Activated B cell treated with CpG ODN at 0.5 μM for 24 hours (primary cell): Measurements from ENCODE around the gene CCL3. TPM values are rescaled to one million over a fixed set of nuclear protein-coding genes. Genes with fewer than 3 reads are reported as not detected.

Source experiments
- ATAC-seq: fragments of 200-7000 bp; cut with Tn5 transposase; one replicate; pipeline ENCODE4 v1.10.0; 2021; ENCODE audit warnings: low read depth, mild to moderate bottlenecking, moderate library complexity
- CTCF ChIA-PET: fragments of 350-600 bp; sonication (Branson Sonifier 250); formaldehyde crosslinking; loops from one replicate; lab custom pipeline; 2021; ENCODE audit warnings: antibody characterized with exemption; lab: Charles Lee
- POLR2A ChIA-PET: fragments of 350-600 bp; sonication (Branson Sonifier 250); formaldehyde crosslinking; loops from one replicate; lab custom pipeline; 2021; ENCODE audit warnings: antibody characterized with exemption; lab: Charles Lee
- DNase-seq: peaks from one replicate; pipeline ENCODE4 v3.0.0; 2022
- H3K27ac Mint-ChIP-seq: one replicate; pipeline ENCODE4 v1.8.0; 2020; ENCODE audit warnings: mixed read lengths
- H3K27me3 Mint-ChIP-seq: one replicate; pipeline ENCODE4 v1.8.0; 2021; ENCODE audit warnings: mixed read lengths
- H3K36me3 Mint-ChIP-seq: one replicate; pipeline ENCODE4 v1.8.0; 2021; ENCODE audit warnings: low read depth, mixed read lengths
- H3K4me1 Mint-ChIP-seq: one replicate; pipeline ENCODE4 v1.8.0; 2021; ENCODE audit warnings: mixed read lengths
- H3K4me3 Mint-ChIP-seq: one replicate; pipeline ENCODE4 v1.8.0; 2020; ENCODE audit warnings: mild to moderate bottlenecking, mixed read lengths
- H3K9me3 Mint-ChIP-seq: one replicate; pipeline ENCODE4 v1.8.0; 2020; ENCODE audit warnings: mixed read lengths
- CTCF ChIP-seq: fragments of 200-600 bp; IDR thresholded peaks from one replicate; pipeline ENCODE4 v1.8.0; 2022; ENCODE audit warnings: antibody characterized with exemption, mild to moderate bottlenecking
- intact Hi-C: fragments of 100-400 bp; cut with micrococcal nuclease; formaldehyde crosslinking; loops from one replicate; pipeline ENCODE4 v1.15.1; 2024
- total RNA-seq: library from RNA; stranded (reverse); gene quantifications from 2 replicates; pipeline ENCODE4 v1.2.3, GENCODE V29; 2022

CCL3 gene
- total RNA-seq, 1 donor from 2014 or later: 74.5 TPM

- intact Hi-C loops: loop anchor here (1.0 to 5.0 kb wide), 4 partner anchors 19 to 411 kb away; partner anchors contain the start of gene CCL3
- ChIA-PET POLR2A (no interaction called here), CTCF (interaction anchor here (0.9 to 6.4 kb wide), 12 partner anchors 8 to 102 kb away, joined by 3 to 76 read pairs (median 6); partner anchors contain the start of genes CCL18 and CCL3)
- H3K9me3 Mint-ChIP-seq: no peaks in the 10 kb centered on the region
- H3K4me1 Mint-ChIP-seq: peaks cover 9% of the 10 kb centered on the region
- no peak for TF ChIP-seq CTCF
- peaks cover 4% of the 10 kb centered on the region for H3K27me3 Mint-ChIP-seq
- no peak overlapping the region for H3K4me3 Mint-ChIP-seq
- DNase-seq (no peak), ATAC-seq (no peak)
- no peak overlapping the region for H3K27ac Mint-ChIP-seq
- no peaks in the 10 kb centered on the region for H3K36me3 Mint-ChIP-seq
These were observed 18.2 kb downstream of the CCL3 start for GRCh38 chr17:36071751-36072150.

- peaks cover 9% of the 10 kb centered on the region for H3K4me1 Mint-ChIP-seq
- ChIA-PET CTCF (interaction anchor here (1.0 to 6.4 kb wide), 2 partner anchors 77 to 413 kb away, joined by 3 to 76 read pairs; no protein-coding TSS in a partner anchor), POLR2A (no interaction called here)
- peaks cover 4% of the 10 kb centered on the region for H3K27me3 Mint-ChIP-seq
- DNase-seq (no peak), ATAC-seq (no peak)
- intact Hi-C loops: loop anchor here (5.0 kb wide), 1 partner anchor 412 kb away; no protein-coding TSS in a partner anchor
- no peaks in the 10 kb centered on the region for H3K36me3 Mint-ChIP-seq
- H3K27ac Mint-ChIP-seq: no peak overlapping the region
- no peak for TF ChIP-seq CTCF
- H3K9me3 Mint-ChIP-seq: no peaks in the 10 kb centered on the region
- H3K4me3 Mint-ChIP-seq: no peak overlapping the region
These were observed 19.5 kb downstream of the CCL3 start for GRCh38 chr17:36070427-36070826.

- ChIA-PET CTCF (interaction anchor here (6.4 kb wide), 1 partner anchor 79 kb away, joined by 76 read pairs; no protein-coding TSS in a partner anchor), POLR2A (no interaction called here)
- ATAC-seq (no peak), DNase-seq (no peak)
- Mint-ChIP-seq H3K4me3 (no peak overlapping the region), H3K36me3 (no peaks in the 10 kb centered on the region), H3K27me3 (peaks cover 4% of the 10 kb centered on the region), H3K9me3 (no peaks in the 10 kb centered on the region), H3K4me1 (peaks cover 9% of the 10 kb centered on the region), H3K27ac (no peak overlapping the region)
- TF ChIP-seq CTCF: no peak
- intact Hi-C loops: no loop called here
These were observed 20.8 kb downstream of the CCL3 start for GRCh38 chr17:36069136-36069535.

GRCh38 chr17:36068524-36068923 is 21.4 kb downstream of the CCL3 start:
- CTCF ChIA-PET: interaction anchor here (1.3 to 6.4 kb wide), 2 partner anchors 79 to 99 kb away, joined by 4 to 76 read pairs; no protein-coding TSS in a partner anchor
- no peak for ATAC-seq

More at GRCh38 chr17:36068524-36068923, 21.4 kb downstream of the CCL3 start:
- no peak for TF ChIP-seq CTCF
- intact Hi-C loops: no loop called here
- peaks cover 4% of the 10 kb centered on the region for H3K27me3 Mint-ChIP-seq
- no peak overlapping the region for H3K4me3 Mint-ChIP-seq
- H3K9me3 Mint-ChIP-seq: no peaks in the 10 kb centered on the region
- peaks cover 10% of the 10 kb centered on the region for H3K4me1 Mint-ChIP-seq
- POLR2A ChIA-PET: interaction anchor here (0.6 to 1.1 kb wide), 3 partner anchors 13 to 1275 kb away, joined by 3 to 5 read pairs (median 3); no protein-coding TSS in a partner anchor
- no peak overlapping the region for H3K27ac Mint-ChIP-seq
- no peak for DNase-seq
- no peaks in the 10 kb centered on the region for H3K36me3 Mint-ChIP-seq
